ENCODE data around the gene KANSL3. TPM values are rescaled to one million over a fixed set of nuclear protein-coding genes. Genes with fewer than 3 reads are reported as not detected.

KANSL3 gene
- total and polyA plus RNA-seq, 2 experiments from 2014 or later: 15.0 to 23.9 TPM

GRCh38 chr2:96553176-96553956, 84.7 kb downstream of the KANSL3 start:
- H2AFZ ChIP-seq: no peak overlapping the region
- WGBS, 2 experiments (ENCODE audit: low coverage in 1 of 2, low lambda C conversion rate in 2 of 2, missing lambda C conversion rate in 2 of 2): 86 to 90% methylated on average over 16 of the region's 16 CpGs
- no peak overlapping the region for H3K4me2 ChIP-seq (ENCODE audit: unreplicated experiment)
- no peak overlapping the region for H3K9ac ChIP-seq
- in situ Hi-C loops (cut with MboI): no loop called here
- H3K4me3 ChIP-seq: no peak overlapping the region
- H3K9me2 ChIP-seq (ENCODE audit: insufficient read depth): no peaks in the 10 kb centered on the region
- H3K9me3 ChIP-seq (ENCODE audit: low read depth): no peaks in the 10 kb centered on the region
- H3F3A ChIP-seq (ENCODE audit: insufficient read depth): peaks cover 6% of the 10 kb centered on the region; the same call in 1 of the 2 replicates
- no peak for DNase-seq
- no peak overlapping the region for H3K27ac ChIP-seq
- no peaks in the 10 kb centered on the region for H3K79me2 ChIP-seq (ENCODE audit: insufficient read depth)
- H4K20me1 ChIP-seq (ENCODE audit: insufficient read depth): no peaks in the 10 kb centered on the region
- H3K4me1 ChIP-seq (ENCODE audit: insufficient read depth): peaks cover 9% of the 10 kb centered on the region
- no peaks in the 10 kb centered on the region for H3K27me3 ChIP-seq (replicated peaks; ENCODE audit: insufficient read depth)
- no peaks in the 10 kb centered on the region for H3K36me3 ChIP-seq (ENCODE audit: low read depth)
- TF ChIP-seq EZH2 (IDR thresholded peaks at IDR 0.05; ENCODE audit: insufficient read depth, poor library complexity, severe bottlenecking): no peak
- no peak for TF ChIP-seq EZH2phosphoT487 (IDR thresholded peaks at IDR 0.05; ENCODE audit: insufficient read depth, low read depth)

- in situ Hi-C loops (cut with MboI): no loop called here
- H3K27me3 ChIP-seq (replicated peaks; ENCODE audit: insufficient read depth): no peaks in the 10 kb centered on the region
- no peaks in the 10 kb centered on the region for H3K9me2 ChIP-seq (ENCODE audit: insufficient read depth)
- WGBS, 2 experiments (ENCODE audit: low coverage in 1 of 2, low lambda C conversion rate in 2 of 2, missing lambda C conversion rate in 2 of 2): 91 to 93% methylated on average over 17 to 18 of the region's 18 CpGs
- H3F3A ChIP-seq (ENCODE audit: insufficient read depth): peaks cover 6% of the 10 kb centered on the region; the same call in 1 of the 2 replicates
- TF ChIP-seq EZH2 (IDR thresholded peaks at IDR 0.05; ENCODE audit: insufficient read depth, poor library complexity, severe bottlenecking): no peak
- TF ChIP-seq EZH2phosphoT487 (IDR thresholded peaks at IDR 0.05; ENCODE audit: insufficient read depth, low read depth): no peak
- no peaks in the 10 kb centered on the region for H3K79me2 ChIP-seq (ENCODE audit: insufficient read depth)
- H3K4me1 ChIP-seq (ENCODE audit: insufficient read depth): peaks cover 9% of the 10 kb centered on the region
- H4K20me1 ChIP-seq (ENCODE audit: insufficient read depth): no peaks in the 10 kb centered on the region
- no peaks in the 10 kb centered on the region for H3K36me3 ChIP-seq (ENCODE audit: low read depth)
- DNase-seq: no peak
- H3K4me3 ChIP-seq: no peak overlapping the region
- H3K9ac ChIP-seq: no peak overlapping the region
- no peak overlapping the region for H2AFZ ChIP-seq
- H3K9me3 ChIP-seq (ENCODE audit: low read depth): no peaks in the 10 kb centered on the region
- no peak overlapping the region for H3K4me2 ChIP-seq (ENCODE audit: unreplicated experiment)
- H3K27ac ChIP-seq: no peak overlapping the region
Observed at GRCh38 chr2:96552315-96553175, 85.6 kb downstream of the KANSL3 start.

DNA sequence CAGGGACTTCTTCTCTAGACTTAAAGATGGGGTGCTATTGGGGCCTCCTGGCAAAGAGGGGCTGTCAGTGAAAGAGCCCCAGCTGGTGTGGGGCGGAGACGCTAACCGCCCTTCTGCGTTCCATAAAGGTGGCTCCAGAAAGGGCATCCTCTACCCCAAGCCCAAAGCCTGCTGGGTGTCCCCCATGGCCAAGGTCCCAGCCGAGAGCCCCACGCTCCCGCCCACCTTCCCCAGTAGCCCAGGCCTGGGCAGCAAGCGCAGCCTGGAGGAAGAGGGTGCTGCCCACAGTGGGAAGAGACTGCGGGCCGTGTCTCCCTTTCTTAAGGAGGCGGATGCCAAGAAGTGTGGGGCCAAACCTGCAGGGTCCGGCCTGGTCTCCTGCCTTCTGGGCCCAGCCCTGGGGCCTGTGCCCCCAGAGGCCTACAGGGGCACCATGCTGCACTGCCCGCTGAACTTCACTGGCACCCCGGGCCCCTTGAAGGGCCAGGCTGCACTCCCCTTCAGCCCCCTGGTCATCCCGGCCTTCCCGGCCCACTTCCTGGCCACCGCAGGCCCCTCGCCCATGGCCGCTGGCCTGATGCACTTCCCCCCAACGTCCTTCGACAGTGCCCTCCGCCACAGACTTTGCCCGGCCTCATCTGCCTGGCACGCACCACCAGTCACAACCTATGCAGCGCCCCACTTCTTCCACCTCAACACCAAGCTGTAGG, 86.4 kb downstream of the KANSL3 start:
- no peak overlapping the region for H3K9ac ChIP-seq
- H3K4me2 ChIP-seq (ENCODE audit: unreplicated experiment): no peak overlapping the region
- H3K79me2 ChIP-seq (ENCODE audit: insufficient read depth): 0 out of 2 replicates have a peak, but pooled peaks cover 2% of the 10 kb centered on the region
- no peaks in the 10 kb centered on the region for H4K20me1 ChIP-seq (ENCODE audit: insufficient read depth)
- H3K36me3 ChIP-seq (ENCODE audit: low read depth): peaks cover 3% of the 10 kb centered on the region; the same call in 1 of the 2 replicates
- no peak for DNase-seq
- no peak overlapping the region for H2AFZ ChIP-seq
- H3K9me2 ChIP-seq (ENCODE audit: insufficient read depth): no peaks in the 10 kb centered on the region
- H3F3A ChIP-seq (ENCODE audit: insufficient read depth): no peaks in the 10 kb centered on the region
- no peak overlapping the region for H3K4me3 ChIP-seq
- H3K27ac ChIP-seq: no peak overlapping the region
- no peaks in the 10 kb centered on the region for H3K27me3 ChIP-seq (replicated peaks; ENCODE audit: insufficient read depth)
- in situ Hi-C loops (cut with MboI): no loop called here
- H3K9me3 ChIP-seq (ENCODE audit: low read depth): no peaks in the 10 kb centered on the region
- H3K4me1 ChIP-seq (ENCODE audit: insufficient read depth): peaks cover 6% of the 10 kb centered on the region
- WGBS, 2 experiments (ENCODE audit: low coverage in 1 of 2, low lambda C conversion rate in 2 of 2, missing lambda C conversion rate in 2 of 2): 91 to 95% methylated on average over 22 to 25 of the region's 25 CpGs
- TF ChIP-seq EZH2 (IDR thresholded peaks at IDR 0.05; ENCODE audit: insufficient read depth, poor library complexity, severe bottlenecking) (no peak), EZH2phosphoT487 (IDR thresholded peaks at IDR 0.05; ENCODE audit: insufficient read depth, low read depth) (no peak)
